Ureter (tissue), 1 donor: ENCODE measurements around the gene GPC5. TPM values are rescaled to one million over a fixed set of nuclear protein-coding genes. Genes with fewer than 3 reads are reported as not detected.
"Not testable (repeated sequence)": the region's sequence is repeated elsewhere in the genome, so short reads cannot be mapped to it uniquely, and the experiment has no call there.

Experiments
- DNase-seq: peaks from one replicate; pipeline ENCODE4 v3.0.0-alpha.2; 2020; ENCODE audit warnings: low spot score
- total RNA-seq: library from RNA; stranded (reverse); gene quantifications from one replicate; pipeline ENCODE4 v1.2.4, GENCODE V29; 2023
- donor health status: DM: yes; HTN: yes; CAD: no.

The GPC5 gene
- total RNA-seq, 1 donor from 2014 or later, result 0.39 TPM

DNA sequence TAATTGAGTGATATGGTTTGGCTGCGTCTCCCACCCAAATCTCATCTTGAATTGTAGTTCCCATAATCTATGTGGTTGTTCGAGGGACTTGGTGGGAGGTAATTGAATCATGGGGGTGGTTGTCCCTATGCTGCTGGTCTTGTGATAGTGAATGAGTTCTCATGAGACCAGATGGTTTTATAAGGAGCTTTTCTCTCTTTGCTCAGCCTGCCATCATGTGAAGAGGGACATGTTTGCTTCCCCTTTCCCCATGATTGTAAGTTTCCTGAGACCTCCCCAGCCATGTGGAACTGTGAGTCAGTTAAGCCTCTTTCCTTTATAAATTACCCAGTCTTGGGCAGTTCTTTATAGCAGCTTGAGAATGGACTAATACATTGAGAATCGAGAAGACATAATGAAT, 480.1 kb downstream of the GPC5 start:
- no peak for DNase-seq

DNA sequence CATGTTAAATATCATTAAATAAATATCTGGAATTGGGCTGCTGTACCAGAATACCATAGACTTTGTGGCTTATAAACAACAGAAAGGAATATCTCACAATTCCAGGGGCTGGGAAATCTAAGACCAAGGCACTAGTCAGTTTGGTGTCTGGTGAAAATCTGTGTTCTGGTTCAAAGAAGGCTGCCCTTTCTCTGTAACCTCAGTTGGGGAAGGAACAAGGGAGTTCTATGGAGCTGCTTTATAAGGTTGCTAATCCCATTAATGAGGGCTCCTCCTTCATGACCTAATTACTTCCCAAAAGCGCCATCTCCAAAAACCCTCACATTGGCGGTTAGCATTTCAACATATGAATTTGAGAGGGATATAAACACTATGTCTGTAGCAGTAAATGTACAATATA, 480.9 kb downstream of the GPC5 start:
- DNase-seq, result no peak

DNA sequence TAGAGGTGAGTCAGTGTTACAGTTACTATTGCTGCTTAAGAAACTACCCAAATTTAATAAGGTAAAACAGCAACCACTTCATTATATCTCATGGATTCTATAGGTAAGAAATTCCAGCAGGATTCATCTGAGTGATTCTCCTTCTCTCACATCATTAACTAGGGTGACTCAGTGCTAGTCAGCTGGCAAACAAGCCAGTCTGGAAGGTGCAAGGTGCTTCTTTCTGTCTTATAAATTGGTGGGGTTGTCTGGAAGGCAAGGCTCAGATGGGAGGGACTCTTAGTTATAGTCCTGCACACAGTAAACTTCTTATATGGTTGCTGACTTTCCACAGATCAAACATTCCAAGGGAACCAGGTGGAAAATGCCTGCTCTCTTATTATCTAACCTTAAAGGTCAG, 484.5 kb downstream of the GPC5 start:
- DNase-seq, result no peak

- no peak for DNase-seq
Measured at GRCh38 chr13:91889641-91890040, 491.2 kb downstream of the GPC5 start.

- DNase-seq, result no peak
Measured at GRCh38 chr13:91891141-91891540, 492.7 kb downstream of the GPC5 start.

- no peak for DNase-seq
Measured at GRCh38 chr13:91893040-91893439, 494.6 kb downstream of the GPC5 start.

DNA sequence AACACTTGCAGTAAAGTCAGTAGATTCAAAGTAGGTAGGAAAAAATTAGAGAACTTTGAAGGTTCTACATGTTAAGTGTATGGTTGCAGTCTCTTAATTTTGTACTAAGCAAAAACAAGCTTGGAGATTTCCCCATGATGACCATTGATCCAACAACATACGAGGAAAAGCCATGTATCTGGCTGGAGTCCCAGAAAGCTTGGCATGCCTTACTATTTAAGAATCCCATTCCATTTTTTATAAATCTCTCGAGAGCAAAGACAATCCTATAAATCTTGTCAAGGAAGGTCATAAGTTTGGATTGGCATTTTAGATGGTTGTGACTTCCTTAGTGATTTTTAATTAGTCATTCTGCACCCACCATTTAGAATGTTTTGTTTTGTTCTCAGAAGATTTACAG, 495.9 kb downstream of the GPC5 start:
- DNase-seq, result no peak

DNA sequence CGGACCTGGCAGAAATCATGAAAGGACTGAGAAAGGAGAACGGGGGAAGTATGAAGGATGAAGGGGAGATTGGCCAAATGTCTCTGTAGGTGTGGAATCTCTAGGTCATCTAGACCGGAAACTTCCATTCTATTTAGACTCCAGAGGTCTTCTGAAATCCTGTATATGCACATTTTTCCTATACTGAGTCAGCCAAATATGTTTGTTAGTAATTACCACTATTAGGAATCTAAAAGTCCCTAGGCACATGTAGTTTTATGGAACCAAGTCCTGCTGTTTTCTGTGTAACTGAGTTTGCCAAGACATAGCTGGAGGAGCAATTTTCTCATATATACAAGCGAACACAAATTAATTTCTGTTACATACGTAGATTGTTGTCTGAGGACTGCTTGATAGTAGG, 498.1 kb downstream of the GPC5 start:
- DNase-seq, result no peak

DNA sequence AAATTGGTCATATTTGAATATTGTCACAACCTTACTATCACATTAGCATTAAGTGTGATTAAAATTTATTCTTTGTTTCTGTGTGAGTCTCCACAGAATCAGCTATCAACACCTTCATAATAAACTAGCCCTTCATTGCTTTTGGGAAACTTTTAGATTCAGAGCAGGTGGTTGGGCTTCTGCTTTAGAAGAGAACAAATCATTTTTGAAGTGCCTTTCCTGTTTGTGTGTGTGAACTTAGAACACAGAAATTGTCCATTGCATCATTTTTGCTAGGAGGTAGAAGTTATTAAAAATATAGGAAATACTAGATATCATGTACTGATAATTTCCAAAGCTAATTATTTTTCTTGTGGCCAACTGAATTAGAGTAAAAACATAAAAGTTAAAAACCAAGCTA, 500.6 kb downstream of the GPC5 start:
- DNase-seq, result not testable (repeated sequence)

GRCh38 chr13:91902291-91902690, 503.9 kb downstream of the GPC5 start:
- DNase-seq, result no peak

DNA sequence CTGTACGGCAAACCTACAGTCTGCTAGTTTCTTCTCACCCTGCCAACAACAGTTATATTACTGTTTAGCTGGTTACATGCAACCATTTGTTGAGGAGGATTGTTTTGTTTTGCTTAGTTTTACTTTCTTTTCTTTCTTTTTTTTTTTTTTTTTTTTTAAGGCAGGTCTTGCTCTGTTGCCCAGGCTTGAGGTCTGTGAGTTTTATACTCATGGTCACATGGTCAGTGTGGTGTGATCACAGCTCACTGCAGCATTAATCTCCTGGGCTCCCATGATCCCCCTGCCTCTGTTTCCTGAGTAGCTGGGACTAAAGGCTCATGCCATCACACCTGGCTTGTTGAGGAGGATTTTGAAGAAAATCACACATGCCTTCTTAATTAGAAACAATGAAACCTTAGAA, 505.6 kb downstream of the GPC5 start:
- no peak for DNase-seq

GRCh38 chr13:91904597-91904996, 506.2 kb downstream of the GPC5 start:
- no peak for DNase-seq

GRCh38 chr13:91907398-91907797, 509.0 kb downstream of the GPC5 start:
- DNase-seq, result no peak

- no peak for DNase-seq
Measured at GRCh38 chr13:91909617-91910016, 511.2 kb downstream of the GPC5 start.

GRCh38 chr13:91922969-91923592, 524.7 kb downstream of the GPC5 start:
- no peak for DNase-seq

- no peak for DNase-seq
Measured at GRCh38 chr13:91930687-91931086, 532.3 kb downstream of the GPC5 start.

DNA sequence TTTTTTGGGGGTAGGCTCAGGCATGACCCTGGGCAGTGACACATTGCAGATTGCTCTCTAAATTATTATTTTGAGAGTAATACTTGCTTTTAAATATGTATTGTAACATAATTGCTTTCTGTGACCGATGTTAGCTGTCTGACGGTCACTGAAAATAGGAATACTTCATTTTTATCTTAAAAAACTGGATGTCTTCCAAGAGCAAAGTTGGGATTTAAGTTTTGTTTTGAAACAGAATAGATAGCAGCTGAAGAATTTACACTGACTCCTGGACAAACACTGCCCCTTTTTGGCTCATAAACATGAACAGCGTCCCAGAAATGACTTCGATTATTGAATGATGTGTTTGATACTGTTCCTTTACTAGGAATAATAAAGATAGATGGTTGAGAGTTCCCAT, 535.9 kb downstream of the GPC5 start:
- DNase-seq, result no peak

DNA sequence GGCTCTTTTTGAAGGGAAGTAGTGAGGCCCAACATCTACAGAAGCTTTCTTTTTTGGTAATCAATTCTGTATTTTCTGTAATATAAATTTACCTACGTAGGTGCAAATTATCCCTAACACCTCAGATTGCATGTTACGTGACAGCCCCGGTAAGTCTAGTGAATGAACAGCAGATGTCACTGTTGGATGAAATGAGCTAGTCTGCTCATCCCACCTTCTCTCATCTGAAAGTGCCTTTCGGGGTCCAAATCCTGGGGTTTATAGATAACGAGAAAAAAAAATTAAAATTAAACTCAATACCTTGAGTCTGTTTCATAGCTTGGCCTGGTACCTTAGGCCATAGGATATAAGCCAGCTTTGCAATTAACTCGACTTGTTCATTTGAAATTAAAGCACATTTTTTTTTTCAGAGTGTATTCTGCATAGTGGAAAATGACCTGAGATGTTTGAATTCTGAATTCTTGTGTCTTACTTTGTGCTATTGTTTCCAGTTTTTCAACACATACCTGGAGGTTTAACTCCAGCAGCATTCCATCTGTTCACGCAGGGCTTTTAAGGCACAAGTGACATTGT, 548.2 kb downstream of the GPC5 start:
- no peak for DNase-seq

DNA sequence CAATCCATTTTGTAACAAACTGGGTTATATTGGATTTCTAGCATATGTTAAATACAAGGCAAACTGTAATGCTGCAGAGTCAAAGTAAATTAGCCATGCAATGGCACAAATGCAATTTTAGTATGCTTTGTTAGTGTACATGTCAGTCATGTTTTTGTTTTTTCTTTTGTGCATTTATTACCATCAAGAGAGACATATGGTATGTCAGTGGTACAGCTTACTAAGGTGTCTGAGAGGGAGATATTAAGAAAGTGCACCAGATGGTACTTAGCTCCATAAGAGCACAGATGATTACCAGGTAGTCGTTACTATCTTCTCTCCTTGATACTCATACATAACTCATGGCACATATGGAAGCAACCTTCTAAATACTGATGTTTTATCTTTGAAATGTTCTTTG, 550.3 kb downstream of the GPC5 start:
- DNase-seq, result no peak

- no peak for DNase-seq
Measured at GRCh38 chr13:91950803-91951202, 552.4 kb downstream of the GPC5 start.

- DNase-seq, result no peak
Measured at GRCh38 chr13:91955546-91956355, 557.3 kb downstream of the GPC5 start.

- no peak for DNase-seq
Measured at GRCh38 chr13:91960947-91961346, 562.5 kb downstream of the GPC5 start.

- no peak for DNase-seq
Measured at GRCh38 chr13:91962946-91963345, 564.5 kb downstream of the GPC5 start.
